Measurements from ENCODE around the gene HOXA3. TPM values are rescaled to one million over a fixed set of nuclear protein-coding genes. Genes with fewer than 3 reads are reported as not detected.

The HOXA3 gene
- total and polyA plus RNA-seq, 10 of the 15 experiments (the other 5 are each of a cell fraction or from before 2014, with no cell fraction given), result 0.05 TPM; not detected in 9

DNA sequence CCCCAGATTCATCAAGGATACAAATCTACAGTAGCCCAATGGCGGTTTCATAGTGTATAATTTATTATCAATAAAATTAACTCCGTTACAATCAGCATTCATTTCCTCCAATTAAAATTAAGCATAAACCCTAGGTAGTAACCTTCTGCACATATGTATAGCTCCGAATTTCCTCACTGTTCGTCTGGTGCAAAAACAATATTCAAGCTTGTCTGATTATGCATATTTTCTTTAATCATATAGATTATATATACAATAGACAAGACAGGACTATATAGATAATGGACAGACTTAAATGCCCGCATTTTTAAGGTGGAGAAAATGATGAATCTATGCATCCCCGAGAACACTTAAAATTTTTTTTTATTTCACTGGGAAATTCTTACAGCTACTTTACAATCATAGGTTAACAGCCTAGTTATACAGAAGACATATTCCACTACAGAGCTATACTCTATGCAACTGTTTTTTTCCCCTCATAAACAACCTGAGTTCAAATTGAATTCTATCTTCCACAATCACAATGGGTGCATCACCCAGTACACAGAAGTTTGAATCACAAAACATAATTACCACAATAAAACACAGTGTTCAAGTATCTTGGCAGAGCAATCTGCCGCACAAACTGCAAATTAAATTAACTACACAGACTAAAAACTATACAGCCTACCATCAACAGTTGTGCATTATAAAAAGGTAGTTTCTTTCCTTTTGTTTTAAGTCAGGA lies 10.3 kb upstream of the HOXA3 start:
- H3K4me1 ChIP-seq (ENCODE audit: control insufficient read depth, insufficient read depth, low read length), result no peaks in the 10 kb centered on the region
- no TSS peak for BruUV-seq (replicated peaks)
- ChIA-PET CTCF (interaction anchor here (0.6 to 4.6 kb wide), 12 partner anchors 12 to 877 kb away, joined by 3 to 100 read pairs (median 6); partner anchors contain the start of gene HOXA3), POLR2A (no interaction called here), SMC1A (ENCODE audit: uncharacterized antibody, unreplicated experiment) (interaction anchor here (0.8 to 1.4 kb wide), 5 partner anchors 12 to 793 kb away, joined by 3 to 5 read pairs (median 4); no protein-coding TSS in a partner anchor), RAD21 (ENCODE audit: unreplicated experiment) (interaction anchor here (0.8 to 3.8 kb wide), 9 partner anchors 303 to 1270 kb away, joined by 3 to 46 read pairs (median 4); no protein-coding TSS in a partner anchor)
- H3K36me3 ChIP-seq (ENCODE audit: control insufficient read depth in 2 of 2, insufficient read depth in 2 of 2, low read length in 1 of 2), result no peaks in the 10 kb centered on the region
- no peak overlapping the region for H3K27ac ChIP-seq (ENCODE audit: control insufficient read depth, insufficient read depth)
- in situ Hi-C loops (cut with MboI), result loop anchor here (25.0 kb wide), 1 partner anchor 1075 kb away; no protein-coding TSS in a partner anchor
- FAIRE-seq (no peak), ATAC-seq (no peak), DNase-seq (ENCODE audit: low read depth, low spot score) (no peak)
- H3K4me2 ChIP-seq (ENCODE audit: control insufficient read depth, insufficient read depth), result no peak overlapping the region
- peaks cover 15 to 48% of the 10 kb centered on the region in 2 experiments for H3K27me3 ChIP-seq (replicated peaks in 1 of 2; ENCODE audit: control insufficient read depth in 2 of 2, insufficient read depth in 2 of 2, low read length in 1 of 2)
- no peaks in the 10 kb centered on the region for H4K20me1 ChIP-seq (ENCODE audit: control insufficient read depth, insufficient read depth)
- H3K4me3 ChIP-seq, result no peak overlapping the region
- H2AFZ ChIP-seq (ENCODE audit: control insufficient read depth, low read depth, low read length), result no peak overlapping the region
- H3K9me3 ChIP-seq (replicated peaks; ENCODE audit: control insufficient read depth, insufficient read depth, low read length), result peaks cover 2% of the 10 kb centered on the region; the same call in 1 of the 3 replicates
- H3K9ac ChIP-seq (ENCODE audit: control insufficient read depth, insufficient read depth, low read length), result no peak overlapping the region
- whole genome bisulfite sequencing (ENCODE audit: insufficient coverage, insufficient replicate concordance, low lambda C conversion rate, missing lambda C conversion rate), result 39% methylated on average over 7 of the region's 7 CpGs
- H3K79me2 ChIP-seq (ENCODE audit: control insufficient read depth, insufficient read depth, low read length), result no peaks in the 10 kb centered on the region
- intact Hi-C loops (cut with micrococcal nuclease; ENCODE audit: unreplicated experiment), result loop anchor here (5.0 kb wide), 2 partner anchors 305 to 1270 kb away; no protein-coding TSS in a partner anchor
- no peak for TF ChIP-seq ASH2L (IDR thresholded peaks at IDR 0.05; ENCODE audit: borderline replicate concordance, low read depth)
- no peak for TF ChIP-seq ATF2 (IDR thresholded peaks at IDR 0.05; ENCODE audit: low read length)
- TF ChIP-seq, protein P1, sequence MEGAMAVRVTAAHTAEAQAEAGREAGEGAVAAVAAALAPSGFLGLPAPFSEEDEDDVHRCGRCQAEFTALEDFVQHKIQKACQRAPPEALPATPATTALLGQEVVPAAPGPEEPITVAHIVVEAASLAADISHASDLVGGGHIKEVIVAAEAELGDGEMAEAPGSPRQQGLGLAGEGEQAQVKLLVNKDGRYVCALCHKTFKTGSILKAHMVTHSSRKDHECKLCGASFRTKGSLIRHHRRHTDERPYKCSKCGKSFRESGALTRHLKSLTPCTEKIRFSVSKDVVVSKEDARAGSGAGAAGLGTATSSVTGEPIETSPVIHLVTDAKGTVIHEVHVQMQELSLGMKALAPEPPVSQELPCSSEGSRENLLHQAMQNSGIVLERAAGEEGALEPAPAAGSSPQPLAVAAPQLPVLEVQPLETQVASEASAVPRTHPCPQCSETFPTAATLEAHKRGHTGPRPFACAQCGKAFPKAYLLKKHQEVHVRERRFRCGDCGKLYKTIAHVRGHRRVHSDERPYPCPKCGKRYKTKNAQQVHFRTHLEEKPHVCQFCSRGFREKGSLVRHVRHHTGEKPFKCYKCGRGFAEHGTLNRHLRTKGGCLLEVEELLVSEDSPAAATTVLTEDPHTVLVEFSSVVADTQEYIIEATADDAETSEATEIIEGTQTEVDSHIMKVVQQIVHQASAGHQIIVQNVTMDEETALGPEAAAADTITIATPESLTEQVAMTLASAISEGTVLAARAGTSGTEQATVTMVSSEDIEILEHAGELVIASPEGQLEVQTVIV (IDR thresholded peaks at IDR 0.05; ENCODE audit: borderline replicate concordance, partially characterized antibody), result no peak
- no peak for TF ChIP-seq MTA2 (IDR thresholded peaks at IDR 0.05; ENCODE audit: low read depth)

All from GM12878 (cell line).